RWPE2 (cell line): ENCODE data around the gene TTLL9.

ENCODE experiments used
- ATAC-seq: fragments of 200-7000 bp; cut with Tn5 transposase; 3 replicates; pipeline ENCODE4 v1.9.1; 2021; ENCODE audit warnings: low read depth
- DNase-seq: peaks from one replicate; pipeline ENCODE4 v3.0.0-alpha.2; 2020; ENCODE audit warnings: low spot score
- H3K27ac ChIP-seq: fragments of 450-650 bp; 2 replicates; pipeline ENCODE4 v1.5.1; 2017; ENCODE audit warnings: mild to moderate bottlenecking; ENCODE audit not compliant: poor library complexity, severe bottlenecking
- H3K27me3 ChIP-seq: fragments of 250-450 bp; sonication (Bioruptor Pico); 2 replicates; pipeline ENCODE4 v1.5.1; 2021; ENCODE audit warnings: mild to moderate bottlenecking, moderate library complexity; ENCODE audit not compliant: insufficient read depth, poor library complexity, severe bottlenecking
- H3K36me3 ChIP-seq: fragments of 250-450 bp; sonication (Bioruptor Pico); 2 replicates; pipeline ENCODE4 v1.5.1; 2020; ENCODE audit warnings: low read depth, mild to moderate bottlenecking, moderate library complexity
- H3K4me1 ChIP-seq: fragments of 250-450 bp; sonication (Bioruptor Pico); 2 replicates; pipeline ENCODE4 v1.5.1; 2021; ENCODE audit warnings: mild to moderate bottlenecking, moderate library complexity; ENCODE audit not compliant: insufficient read depth, poor library complexity, severe bottlenecking
- H3K4me3 ChIP-seq: fragments of 250-450 bp; sonication (Bioruptor Pico); 2 replicates; pipeline ENCODE4 v1.5.1; 2021; ENCODE audit warnings: mild to moderate bottlenecking, moderate library complexity; ENCODE audit not compliant: severe bottlenecking
- H3K9me3 ChIP-seq: fragments of 250-450 bp; sonication (Bioruptor Pico); 2 replicates; pipeline ENCODE4 v1.5.1; 2021; ENCODE audit warnings: mild to moderate bottlenecking, moderate library complexity; ENCODE audit not compliant: severe bottlenecking
- CTCF ChIP-seq: fragments of 450-650 bp; IDR thresholded peaks from one replicate; pipeline ENCODE4 v1.5.1; 2017; ENCODE audit warnings: mild to moderate bottlenecking, moderate library complexity; ENCODE audit not compliant: poor library complexity, severe bottlenecking

TTLL9 gene

GRCh38 chr20:31953556-31954148 lies 83.2 kb downstream of the TTLL9 start:
- Histone ChIP-seq H3K27me3 (peaks cover 11% of the 10 kb centered on the region), H3K4me1 (no peaks in the 10 kb centered on the region), H3K36me3 (peaks cover 20% of the 10 kb centered on the region), H3K9me3 (no peaks in the 10 kb centered on the region), H3K4me3 (no peak overlapping the region), H3K27ac (no peak overlapping the region)
- no peak for TF ChIP-seq CTCF
- no peak for ATAC-seq
- DNase-seq: no peak

- TF ChIP-seq CTCF: no peak
- no peak for DNase-seq
- ATAC-seq: no peak
- H3K4me1 ChIP-seq: no peaks in the 10 kb centered on the region
- no peak overlapping the region for H3K27ac ChIP-seq
- peaks cover 11% of the 10 kb centered on the region for H3K27me3 ChIP-seq
- H3K36me3 ChIP-seq: peaks cover 12% of the 10 kb centered on the region
- H3K9me3 ChIP-seq: no peaks in the 10 kb centered on the region
- no peak overlapping the region for H3K4me3 ChIP-seq
Measured at GRCh38 chr20:31954500-31954899, 84.1 kb downstream of the TTLL9 start.

GRCh38 chr20:31956556-31957526 lies 86.4 kb downstream of the TTLL9 start:
- TF ChIP-seq CTCF: no peak

GRCh38 chr20:31962761-31963160 lies 92.3 kb downstream of the TTLL9 start:
- no peaks in the 10 kb centered on the region for H3K9me3 ChIP-seq
- peaks cover 69% of the 10 kb centered on the region for H3K27me3 ChIP-seq
- no peak for ATAC-seq
- H3K36me3 ChIP-seq: no peaks in the 10 kb centered on the region
- no peak for TF ChIP-seq CTCF
- H3K4me1 ChIP-seq: no peaks in the 10 kb centered on the region
- H3K27ac ChIP-seq: no peak overlapping the region
- DNase-seq: no peak
- H3K4me3 ChIP-seq: no peak overlapping the region

More at GRCh38 chr20:31956556-31957526, 86.4 kb downstream of the TTLL9 start:
- no peaks in the 10 kb centered on the region for H3K36me3 ChIP-seq
- H3K4me3 ChIP-seq: no peak overlapping the region
- no peak for ATAC-seq
- no peak overlapping the region for H3K27ac ChIP-seq
- H3K4me1 ChIP-seq: no peaks in the 10 kb centered on the region
- DNase-seq: no peak
- H3K27me3 ChIP-seq: peaks cover 19% of the 10 kb centered on the region
- no peaks in the 10 kb centered on the region for H3K9me3 ChIP-seq
